Measurements from ENCODE around the gene RAB7A. TPM values are rescaled to one million over a fixed set of nuclear protein-coding genes. Genes with fewer than 3 reads are reported as not detected.
"Not testable (repeated sequence)": the region's sequence is repeated elsewhere in the genome, so short reads cannot be mapped to it uniquely, and the experiment has no call there.

Gene RAB7A
- total RNA-seq, 1 donor from 2014 or later: 194 TPM

- DNase-seq (ENCODE audit: low spot score): no peak
Measured at GRCh38 chr3:128815318-128816064, 89.5 kb downstream of the RAB7A start.

- DNase-seq (ENCODE audit: low spot score): no peak
Measured at GRCh38 chr3:128818186-128818787, 92.3 kb downstream of the RAB7A start.

GRCh38 chr3:128820252-128820839 lies 94.4 kb downstream of the RAB7A start:
- no peak for DNase-seq (ENCODE audit: low spot score)

- no peak for DNase-seq (ENCODE audit: low spot score)
Measured at GRCh38 chr3:128823008-128823407, 97.0 kb downstream of the RAB7A start.

GRCh38 chr3:128823631-128824030 lies 97.6 kb downstream of the RAB7A start:
- DNase-seq (ENCODE audit: low spot score): no peak

GRCh38 chr3:128824132-128824850 lies 98.3 kb downstream of the RAB7A start:
- DNase-seq (ENCODE audit: low spot score): no peak

GRCh38 chr3:128825117-128825725 lies 99.2 kb downstream of the RAB7A start:
- DNase-seq (ENCODE audit: low spot score): no peak

- not testable (repeated sequence) for DNase-seq (ENCODE audit: low spot score)
Measured at GRCh38 chr3:128829087-128829486, 103.1 kb downstream of the RAB7A start.

- DNase-seq (ENCODE audit: low spot score): not testable (repeated sequence)
Measured at GRCh38 chr3:128829925-128830625, 104.1 kb downstream of the RAB7A start.

GRCh38 chr3:128830762-128831161 lies 104.8 kb downstream of the RAB7A start:
- DNase-seq (ENCODE audit: low spot score): not testable (repeated sequence)

- not testable (repeated sequence) for DNase-seq (ENCODE audit: low spot score)
Measured at GRCh38 chr3:128832979-128833378, 107.0 kb downstream of the RAB7A start.

- no peak for DNase-seq (ENCODE audit: low spot score)
Measured at GRCh38 chr3:128835096-128835495, 109.1 kb downstream of the RAB7A start.

- no peak for DNase-seq (ENCODE audit: low spot score)
Measured at GRCh38 chr3:128841926-128842920, 116.2 kb downstream of the RAB7A start.

- no peak for DNase-seq (ENCODE audit: low spot score)
Measured at GRCh38 chr3:128844502-128844901, 118.5 kb downstream of the RAB7A start.

- DNase-seq (ENCODE audit: low spot score): no peak
Measured at GRCh38 chr3:128845119-128845777, 119.3 kb downstream of the RAB7A start.

- peak; percentile 75 for DNase-seq (ENCODE audit: low spot score)
Measured at GRCh38 chr3:128845778-128846485, 119.9 kb downstream of the RAB7A start.

- DNase-seq (ENCODE audit: low spot score): no peak
Measured at GRCh38 chr3:128846486-128846891, 120.5 kb downstream of the RAB7A start.

- no peak for DNase-seq (ENCODE audit: low spot score)
Measured at GRCh38 chr3:128847666-128848370, 121.8 kb downstream of the RAB7A start.
